Muscle layer of colon (tissue), 2 donors: ENCODE results near the gene PRKCH.

Experiments used
- H3K27ac ChIP-seq: one replicate; pipeline ENCODE4 v1.7.0; 2013; ENCODE audit warnings: low read depth, mild to moderate bottlenecking, low read length, moderate library complexity
- H3K27me3 ChIP-seq, 2 donors: one replicate each; pipeline ENCODE4 v1.7.0; 2013; ENCODE audit warnings: low read length in 2 of 2, mild to moderate bottlenecking in 2 of 2; ENCODE audit not compliant: insufficient read depth in 2 of 2, control insufficient read depth in 1 of 2
- H3K36me3 ChIP-seq: one replicate; pipeline ENCODE4 v1.7.0; 2013; ENCODE audit warnings: mild to moderate bottlenecking, low read length; ENCODE audit not compliant: insufficient read depth
- H3K4me1 ChIP-seq: one replicate; pipeline ENCODE4 v1.7.0; 2013; ENCODE audit warnings: mild to moderate bottlenecking, low read length; ENCODE audit not compliant: insufficient read depth
- H3K4me3 ChIP-seq, 2 donors: one replicate each; pipeline ENCODE4 v1.7.0; 2013; ENCODE audit warnings: low read length in 2 of 2, low read depth in 1 of 2, mild to moderate bottlenecking in 1 of 2, moderate library complexity in 1 of 2
- H3K9ac ChIP-seq: one replicate; pipeline ENCODE4 v1.7.0; 2013; ENCODE audit warnings: low read length
- H3K9me3 ChIP-seq: one replicate; pipeline ENCODE4 v1.7.0; 2013; ENCODE audit warnings: mild to moderate bottlenecking, low read length
- donor health status: abdominal sarcoma.
- donor health status: Adenocarcinoma of cecum.

Gene PRKCH

DNA sequence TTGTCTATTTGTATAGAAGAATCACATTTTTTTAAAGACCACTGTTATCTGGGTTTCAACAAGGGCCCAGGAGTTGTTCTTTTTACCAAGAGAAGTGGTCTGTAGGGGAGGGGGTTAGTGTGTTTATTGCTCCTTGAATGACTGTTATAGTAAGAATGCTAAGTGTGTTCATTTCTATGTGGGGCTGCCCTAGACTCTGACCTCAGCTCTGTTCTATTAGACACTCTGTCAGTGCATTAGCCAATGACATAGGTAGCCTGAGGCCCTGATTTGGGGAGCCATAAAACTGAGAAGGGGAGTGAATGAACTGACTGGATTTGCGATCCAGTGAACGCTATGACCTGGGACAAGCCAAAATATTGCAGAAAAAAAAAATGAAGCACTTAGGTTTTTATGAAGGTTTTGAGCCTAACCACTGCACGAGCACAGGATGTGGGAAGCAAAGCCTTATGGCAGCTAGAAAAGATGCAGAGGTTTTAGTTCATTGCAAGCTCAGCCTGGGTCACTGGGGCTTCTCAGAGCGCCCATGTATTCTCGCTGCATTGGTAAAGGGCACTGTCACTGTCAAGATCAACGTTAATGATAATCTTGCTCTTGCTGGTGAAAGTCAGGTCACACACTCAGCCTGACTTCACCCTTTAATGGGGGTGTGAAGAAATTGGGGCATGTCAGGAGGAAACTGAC lies 63.8 kb downstream of the PRKCH start:
- no peak overlapping the region for H3K9ac ChIP-seq
- no peaks in the 10 kb centered on the region for H3K27me3 ChIP-seq
- H3K4me1 ChIP-seq = no peaks in the 10 kb centered on the region
- H3K4me3 ChIP-seq = no peak overlapping the region
- no peaks in the 10 kb centered on the region for H3K9me3 ChIP-seq
- no peak overlapping the region for H3K27ac ChIP-seq
- no peaks in the 10 kb centered on the region for H3K36me3 ChIP-seq

DNA sequence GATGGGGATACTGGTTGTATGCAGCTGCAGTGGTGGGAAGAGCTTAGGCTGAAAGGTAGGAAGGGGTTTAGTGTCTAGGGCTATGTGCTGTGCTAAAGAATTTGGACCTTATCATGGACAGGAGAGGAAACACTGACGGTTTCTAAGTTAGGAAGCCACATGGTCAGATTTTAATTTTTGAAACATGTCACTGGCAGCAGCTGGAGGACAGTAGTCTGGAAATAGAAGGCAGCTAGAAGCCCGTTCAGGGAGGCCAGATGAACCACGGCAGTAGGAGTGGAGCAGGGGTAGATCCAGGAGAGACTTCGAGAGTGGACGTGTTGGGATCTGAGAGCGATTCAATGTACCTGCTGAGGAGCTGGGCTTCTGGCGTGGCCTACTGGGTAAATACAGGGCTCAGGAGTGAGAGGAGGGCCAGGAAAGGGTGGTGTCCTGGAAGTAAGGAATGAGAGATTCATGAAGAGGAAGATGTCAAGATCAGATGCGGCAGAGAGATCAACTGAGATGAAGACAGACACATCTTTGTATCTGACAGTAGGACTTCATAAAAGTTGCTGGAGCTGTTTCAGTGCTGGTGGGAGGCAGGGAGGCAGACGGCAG lies 64.9 kb downstream of the PRKCH start:
- no peaks in the 10 kb centered on the region for H3K4me1 ChIP-seq
- no peaks in the 10 kb centered on the region for H3K36me3 ChIP-seq
- no peaks in the 10 kb centered on the region for H3K27me3 ChIP-seq
- H3K4me3 ChIP-seq = no peak overlapping the region
- no peak overlapping the region for H3K9ac ChIP-seq
- no peaks in the 10 kb centered on the region for H3K9me3 ChIP-seq
- H3K27ac ChIP-seq = no peak overlapping the region

DNA sequence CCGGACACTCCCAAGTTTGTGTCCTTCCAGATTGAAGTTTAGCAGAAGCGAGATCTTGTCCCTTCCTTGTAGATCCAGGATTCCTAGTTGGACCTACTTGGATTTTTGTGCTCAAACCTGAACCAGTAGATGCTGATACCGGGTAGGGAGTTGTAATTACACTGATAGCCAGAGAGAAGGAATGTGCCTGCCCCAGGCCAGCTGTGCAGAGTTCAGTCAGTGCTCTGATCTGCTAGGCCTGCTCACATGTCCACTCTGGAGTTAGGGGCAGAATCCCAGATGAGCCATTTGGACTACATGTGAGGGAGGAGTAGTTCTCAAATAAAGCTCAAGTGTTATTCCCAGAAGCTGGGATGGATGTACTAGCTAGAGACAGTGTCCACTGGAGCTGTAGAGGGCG lies 65.7 kb downstream of the PRKCH start:
- Histone ChIP-seq H3K9me3 (no peaks in the 10 kb centered on the region), H3K36me3 (no peaks in the 10 kb centered on the region), H3K27ac (no peak overlapping the region), H3K4me1 (no peaks in the 10 kb centered on the region), H3K27me3 (no peaks in the 10 kb centered on the region), H3K9ac (no peak overlapping the region), H3K4me3 (no peak overlapping the region)

DNA sequence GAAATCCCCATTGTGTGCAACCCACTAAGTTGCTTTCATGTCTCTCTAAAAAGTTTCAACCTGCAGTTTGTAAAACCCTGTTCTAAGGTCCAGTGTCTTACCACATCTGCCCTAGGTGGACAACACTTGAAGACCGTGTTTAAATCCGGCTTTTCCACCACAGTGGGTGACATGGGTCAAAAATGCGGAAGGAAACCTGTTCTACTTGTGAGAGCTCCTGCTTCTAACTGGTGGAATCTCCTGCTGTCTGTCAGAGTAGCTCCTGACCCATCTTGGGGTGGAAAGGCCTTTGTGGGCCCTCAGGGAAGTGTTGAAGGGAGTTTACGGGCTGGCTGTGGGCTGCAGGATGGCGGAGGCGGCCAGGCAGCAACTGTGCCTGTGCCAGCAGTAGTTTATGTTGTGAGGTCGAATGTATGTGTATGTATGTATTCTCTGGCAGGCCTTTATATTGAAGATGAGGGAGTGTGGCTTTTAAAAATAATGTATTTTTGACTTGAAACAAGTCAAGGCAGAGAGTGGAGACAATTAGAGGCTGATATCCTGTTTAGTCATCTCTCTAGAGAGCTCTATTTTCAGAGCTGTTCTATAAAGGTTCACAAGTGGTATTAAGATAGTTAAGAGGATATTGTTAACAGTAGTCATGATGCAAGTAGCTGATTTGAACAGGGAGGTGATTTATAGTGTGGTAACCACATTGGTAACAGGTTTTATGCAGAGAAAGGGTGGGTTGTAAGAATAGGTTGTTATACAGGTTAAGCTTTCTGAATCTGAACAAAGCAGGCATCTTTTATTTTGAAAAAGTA lies 67.0 kb downstream of the PRKCH start:
- H3K27ac ChIP-seq = no peak overlapping the region
- no peaks in the 10 kb centered on the region for H3K9me3 ChIP-seq
- no peaks in the 10 kb centered on the region for H3K36me3 ChIP-seq
- H3K9ac ChIP-seq = no peak overlapping the region
- no peaks in the 10 kb centered on the region for H3K4me1 ChIP-seq
- H3K27me3 ChIP-seq = no peaks in the 10 kb centered on the region
- no peak overlapping the region for H3K4me3 ChIP-seq

DNA sequence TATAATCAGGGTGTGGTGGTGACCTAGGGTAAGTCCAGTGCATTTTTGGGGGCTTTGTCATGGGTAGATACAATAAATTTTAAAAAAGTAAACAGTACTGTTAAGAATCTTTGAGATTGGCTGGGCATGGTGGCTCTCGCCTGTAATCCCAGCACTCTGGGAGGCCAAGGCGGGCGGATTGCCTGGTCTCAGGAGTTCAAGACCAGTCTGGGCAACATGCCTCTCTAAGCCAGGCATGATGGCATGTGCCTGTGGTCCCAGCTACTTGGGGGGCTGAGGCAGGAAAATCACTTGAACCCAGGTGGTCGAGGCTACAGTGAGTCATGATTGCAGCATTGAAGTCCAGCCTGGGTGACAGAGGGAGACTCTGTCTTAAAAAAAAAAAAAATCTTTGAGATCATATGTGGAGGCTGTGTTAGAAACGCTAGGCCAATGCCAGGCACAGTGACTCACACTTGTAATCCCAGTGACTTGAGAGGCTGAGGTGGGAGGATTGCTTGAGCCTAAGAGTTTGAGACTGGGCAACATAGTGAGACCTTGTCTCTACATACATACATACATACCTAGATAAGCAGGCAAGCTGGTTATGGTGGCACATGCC lies 67.7 kb downstream of the PRKCH start:
- Histone ChIP-seq H3K9ac (no peak overlapping the region), H3K27me3 (no peaks in the 10 kb centered on the region), H3K9me3 (no peaks in the 10 kb centered on the region), H3K27ac (no peak overlapping the region), H3K4me1 (no peaks in the 10 kb centered on the region), H3K4me3 (no peak overlapping the region), H3K36me3 (no peaks in the 10 kb centered on the region)

DNA sequence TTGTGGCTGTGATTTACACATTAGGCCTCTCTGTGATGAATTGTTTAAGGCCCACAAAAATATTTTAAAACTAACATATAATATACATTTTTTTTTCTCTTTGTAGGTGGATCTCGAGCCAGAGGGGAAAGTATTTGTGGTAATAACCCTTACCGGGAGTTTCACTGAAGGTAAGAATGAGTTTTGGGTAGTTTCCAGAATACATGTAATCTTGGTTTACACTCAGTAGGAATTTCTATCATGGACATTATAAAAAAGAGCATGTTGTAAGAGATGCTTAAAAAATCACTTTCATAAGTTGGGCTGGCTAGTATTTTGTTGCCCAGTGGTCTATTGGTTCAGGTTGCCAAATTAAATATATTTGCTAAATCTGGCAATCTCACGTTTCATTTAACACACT lies 69.7 kb downstream of the PRKCH start:
- no peaks in the 10 kb centered on the region for H3K36me3 ChIP-seq
- H3K4me1 ChIP-seq = no peaks in the 10 kb centered on the region
- no peak overlapping the region for H3K9ac ChIP-seq
- H3K4me3 ChIP-seq = no peak overlapping the region
- H3K27ac ChIP-seq = no peak overlapping the region
- H3K9me3 ChIP-seq = no peaks in the 10 kb centered on the region
- no peaks in the 10 kb centered on the region for H3K27me3 ChIP-seq

DNA sequence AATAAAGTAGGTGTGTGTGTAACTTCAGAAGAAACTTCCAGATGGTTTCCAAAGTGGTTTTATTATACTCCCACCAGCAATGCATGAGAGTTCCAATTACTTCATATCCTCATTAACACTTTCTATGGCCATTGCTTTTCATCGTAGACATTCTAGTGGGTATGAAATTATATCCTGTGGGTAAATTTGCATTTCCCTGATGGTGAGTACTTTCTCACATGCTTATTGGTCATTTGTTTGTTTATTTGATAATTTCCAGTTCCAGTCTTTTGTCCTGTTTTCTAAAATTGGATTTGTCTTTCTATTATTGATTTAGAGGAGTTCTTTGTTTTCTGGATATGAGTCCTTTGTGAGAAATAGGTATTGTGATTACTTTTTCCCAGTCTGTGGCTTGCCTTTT lies 70.9 kb downstream of the PRKCH start:
- Histone ChIP-seq H3K9ac (no peak overlapping the region), H3K4me3 (no peak overlapping the region), H3K27ac (no peak overlapping the region), H3K4me1 (no peaks in the 10 kb centered on the region), H3K27me3 (no peaks in the 10 kb centered on the region), H3K36me3 (no peaks in the 10 kb centered on the region), H3K9me3 (no peaks in the 10 kb centered on the region)

DNA sequence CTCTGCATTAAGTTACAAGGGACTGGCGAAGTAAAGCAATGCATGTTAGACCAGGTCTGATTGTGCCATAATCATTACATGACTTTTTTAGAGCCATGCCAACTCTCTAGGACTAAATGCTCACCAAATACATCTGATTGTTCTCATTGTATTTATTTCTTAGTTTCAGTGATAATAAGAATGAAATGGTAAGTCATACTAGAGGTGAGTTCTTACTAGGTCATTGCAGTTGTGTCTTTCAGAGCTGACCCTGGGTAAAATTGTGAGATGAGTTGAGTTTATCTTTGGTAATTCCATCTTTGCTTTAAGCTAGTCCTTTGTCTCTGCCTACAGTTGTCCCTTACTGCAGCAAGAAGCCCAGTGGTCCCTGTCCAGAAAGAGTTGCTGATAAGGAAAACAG lies 73.2 kb downstream of the PRKCH start:
- Histone ChIP-seq H3K9ac (no peak overlapping the region), H3K36me3 (no peaks in the 10 kb centered on the region), H3K4me1 (no peaks in the 10 kb centered on the region), H3K4me3 (no peak overlapping the region), H3K27ac (no peak overlapping the region), H3K9me3 (no peaks in the 10 kb centered on the region), H3K27me3 (no peaks in the 10 kb centered on the region)

DNA sequence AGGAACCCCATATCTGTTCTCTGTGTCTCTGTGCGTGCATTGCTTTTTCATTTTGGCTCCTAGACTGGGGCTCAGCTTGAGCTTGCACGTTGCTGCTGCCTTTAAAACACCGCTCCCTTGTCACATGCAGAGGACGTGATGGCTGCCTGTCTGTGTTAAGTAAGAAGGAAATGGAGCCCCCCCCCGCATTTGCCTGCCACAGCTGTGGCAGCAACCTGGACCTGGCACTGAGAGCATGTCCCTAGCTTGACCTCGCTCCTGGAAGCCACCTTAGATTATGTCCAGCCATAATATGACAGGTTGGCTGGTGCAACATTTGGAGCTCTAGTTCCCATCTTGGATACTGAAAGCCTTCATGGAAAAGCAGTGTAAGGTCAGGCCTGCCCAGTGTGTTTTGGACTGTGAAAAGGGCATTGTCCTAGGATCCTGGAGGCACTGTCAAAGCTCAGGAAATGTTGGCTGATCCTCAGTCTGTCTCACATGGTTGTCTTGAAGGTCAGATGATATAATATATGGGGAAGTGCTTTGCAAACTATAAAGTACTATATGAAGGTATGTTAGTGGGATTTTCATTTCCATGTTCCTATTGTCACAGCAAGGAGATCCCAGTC lies 73.8 kb downstream of the PRKCH start:
- Histone ChIP-seq H3K36me3 (no peaks in the 10 kb centered on the region), H3K9ac (no peak overlapping the region), H3K27ac (no peak overlapping the region), H3K4me1 (no peaks in the 10 kb centered on the region), H3K4me3 (no peak overlapping the region), H3K27me3 (no peaks in the 10 kb centered on the region), H3K9me3 (no peaks in the 10 kb centered on the region)

DNA sequence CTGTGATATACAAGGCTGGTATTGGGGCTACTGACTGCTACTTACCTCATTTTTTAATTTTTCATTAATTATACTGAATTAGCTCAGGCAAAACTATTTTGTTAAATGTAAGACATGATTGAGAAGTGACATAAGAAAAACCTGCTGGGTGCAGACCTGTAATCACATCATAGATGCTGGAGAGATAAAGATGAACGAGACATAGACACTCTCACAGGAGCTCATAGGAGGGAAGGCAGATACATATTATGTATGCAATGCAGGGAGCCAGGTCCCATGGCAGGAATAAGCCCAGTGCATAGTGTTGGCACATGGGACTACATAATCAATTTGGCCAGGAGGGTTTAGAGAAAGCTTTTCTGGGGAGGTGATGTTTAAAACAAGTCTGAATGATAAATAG lies 74.9 kb downstream of the PRKCH start:
- no peak overlapping the region for H3K9ac ChIP-seq
- no peaks in the 10 kb centered on the region for H3K27me3 ChIP-seq
- no peaks in the 10 kb centered on the region for H3K4me1 ChIP-seq
- no peaks in the 10 kb centered on the region for H3K36me3 ChIP-seq
- no peak overlapping the region for H3K27ac ChIP-seq
- no peaks in the 10 kb centered on the region for H3K9me3 ChIP-seq
- H3K4me3 ChIP-seq = no peak overlapping the region

DNA sequence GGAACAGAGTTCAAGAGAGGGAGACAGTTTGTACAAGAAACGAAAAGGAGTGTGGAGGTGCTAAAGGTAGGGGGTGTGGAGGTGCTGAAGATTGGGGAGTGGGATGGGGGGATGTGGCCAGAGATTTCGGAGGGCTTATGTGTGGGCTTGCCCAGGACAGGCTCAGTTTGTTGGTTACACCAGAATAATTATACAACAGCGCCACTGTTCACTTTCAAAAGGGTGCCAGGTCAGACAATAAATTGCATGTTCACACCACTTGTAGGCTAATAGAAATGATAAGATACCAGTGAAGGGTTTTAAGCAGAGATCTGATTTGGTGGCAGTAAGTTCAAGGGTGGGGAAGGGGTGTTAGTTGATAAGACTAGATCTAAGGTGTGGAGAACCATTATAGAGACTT lies 75.3 kb downstream of the PRKCH start:
- Histone ChIP-seq H3K4me3 (no peak overlapping the region), H3K27ac (no peak overlapping the region), H3K36me3 (no peaks in the 10 kb centered on the region), H3K4me1 (no peaks in the 10 kb centered on the region), H3K9me3 (no peaks in the 10 kb centered on the region), H3K27me3 (no peaks in the 10 kb centered on the region), H3K9ac (no peak overlapping the region)
